MM.1S (cell line): ENCODE results near the gene PADI1.

ENCODE experiments used
- DNase-seq: peaks from one replicate; pipeline ENCODE4 v3.0.0-alpha.2; 2015
- H2AFZ ChIP-seq: fragments of 300-600 bp; sonication (generic); 2 replicates; pipeline ENCODE4 v1.6.0; 2016; ENCODE audit warnings: antibody characterized with exemption, low read length
- H3F3A ChIP-seq: fragments of 300-600 bp; sonication (generic); 2 replicates; pipeline ENCODE4 v1.6.1; 2016; ENCODE audit warnings: mild to moderate bottlenecking, antibody characterized with exemption, low read length, moderate library complexity, mixed read lengths; ENCODE audit not compliant: insufficient read depth
- H3K27ac ChIP-seq: fragments of 300-600 bp; sonication (generic); 2 replicates; pipeline ENCODE4 v1.5.1; 2016; ENCODE audit warnings: mild to moderate bottlenecking, low read length
- H3K27me3 ChIP-seq: fragments of 300-600 bp; sonication (generic); replicated peaks from 2 replicates; pipeline ENCODE4 v1.6.0; 2016; ENCODE audit warnings: low read length; ENCODE audit not compliant: insufficient read depth
- H3K36me3 ChIP-seq: fragments of 300-600 bp; sonication (generic); replicated peaks from 2 replicates; pipeline ENCODE4 v1.6.1; 2016; ENCODE audit warnings: mild to moderate bottlenecking, low read length, mixed read lengths; ENCODE audit not compliant: insufficient read depth
- H3K4me1 ChIP-seq: fragments of 300-600 bp; sonication (generic); 2 replicates; pipeline ENCODE4 v1.6.1; 2016; ENCODE audit warnings: low read length, mixed read lengths
- H3K4me2 ChIP-seq: fragments of 300-600 bp; sonication (generic); 2 replicates; pipeline ENCODE4 v1.6.0; 2016; ENCODE audit warnings: low read depth, low read length
- H3K4me3 ChIP-seq: fragments of 300-600 bp; sonication (generic); 2 replicates; pipeline ENCODE4 v1.5.1; 2016; ENCODE audit warnings: low read length, mixed read lengths
- H3K79me2 ChIP-seq: fragments of 300-600 bp; sonication (generic); 2 replicates; pipeline ENCODE4 v1.6.1; 2016; ENCODE audit warnings: mixed run types, low read length, mixed read lengths
- H3K9ac ChIP-seq: fragments of 300-600 bp; sonication (generic); 2 replicates; pipeline ENCODE4 v1.6.1; 2016; ENCODE audit warnings: low read length, mixed read lengths
- H3K9me2 ChIP-seq: fragments of 300-600 bp; sonication (generic); replicated peaks from 2 replicates; pipeline ENCODE4 v1.6.1; 2016; ENCODE audit warnings: mild to moderate bottlenecking, low read length, mixed read lengths; ENCODE audit not compliant: insufficient read depth
- H3K9me3 ChIP-seq: fragments of 300-600 bp; sonication (generic); replicated peaks from 2 replicates; pipeline ENCODE4 v1.6.1; 2016; ENCODE audit warnings: mild to moderate bottlenecking, low read length, mixed read lengths; ENCODE audit not compliant: insufficient read depth
- H4K20me1 ChIP-seq: fragments of 300-600 bp; sonication (generic); 2 replicates; pipeline ENCODE4 v1.6.1; 2016; ENCODE audit warnings: mild to moderate bottlenecking, low read length, moderate library complexity, mixed read lengths; ENCODE audit not compliant: insufficient read depth
- CTCF ChIP-seq: fragments of 300-600 bp; sonication (generic); IDR thresholded peaks from 2 replicates; pipeline ENCODE4 v1.5.1; 2016; ENCODE audit warnings: antibody characterized with exemption, low read length, mixed read lengths
- EZH2 ChIP-seq: fragments of 300-600 bp; sonication (generic); optimal IDR thresholded peaks from 2 replicates; pipeline ENCODE3; 2017; ENCODE audit warnings: low read depth, mild to moderate bottlenecking, antibody characterized with exemption, low read length, mixed read lengths
- EZH2phosphoT487 ChIP-seq: fragments of 300-600 bp; sonication (generic); IDR thresholded peaks from 2 replicates; pipeline ENCODE4 v1.6.1; 2018; ENCODE audit warnings: antibody characterized with exemption, low read length

The PADI1 gene

GRCh38 chr1:17183388-17184160 is 21.4 kb upstream of the PADI1 start:
- no peaks in the 10 kb centered on the region for H3K36me3 ChIP-seq
- H3K9me3 ChIP-seq = no peaks in the 10 kb centered on the region
- H3K27me3 ChIP-seq = peaks cover 88% of the 10 kb centered on the region
- H3K9me2 ChIP-seq = no peaks in the 10 kb centered on the region
- H3K9ac ChIP-seq = no peak overlapping the region
- no peak overlapping the region for H3K27ac ChIP-seq
- H3F3A ChIP-seq = no peaks in the 10 kb centered on the region
- DNase-seq = no peak
- H3K4me1 ChIP-seq = no peaks in the 10 kb centered on the region
- no peak for TF ChIP-seq EZH2
- no peak for TF ChIP-seq EZH2phosphoT487
- no peak for TF ChIP-seq CTCF
- H4K20me1 ChIP-seq = no peaks in the 10 kb centered on the region
- H3K79me2 ChIP-seq = no peaks in the 10 kb centered on the region
- no peak overlapping the region for H2AFZ ChIP-seq
- H3K4me3 ChIP-seq = no peak overlapping the region
- no peak overlapping the region for H3K4me2 ChIP-seq

GRCh38 chr1:17184161-17184665 is 20.7 kb upstream of the PADI1 start:
- H3K4me2 ChIP-seq = no peak overlapping the region
- TF ChIP-seq EZH2 (no peak), EZH2phosphoT487 (no peak), CTCF (no peak)
- peaks cover 86% of the 10 kb centered on the region for H3K27me3 ChIP-seq
- no peaks in the 10 kb centered on the region for H3K4me1 ChIP-seq
- H3K9me3 ChIP-seq = no peaks in the 10 kb centered on the region
- no peak for DNase-seq
- no peaks in the 10 kb centered on the region for H3K79me2 ChIP-seq
- H4K20me1 ChIP-seq = no peaks in the 10 kb centered on the region
- no peak overlapping the region for H2AFZ ChIP-seq
- no peaks in the 10 kb centered on the region for H3K36me3 ChIP-seq
- no peaks in the 10 kb centered on the region for H3F3A ChIP-seq
- no peak overlapping the region for H3K4me3 ChIP-seq
- no peak overlapping the region for H3K27ac ChIP-seq
- H3K9me2 ChIP-seq = no peaks in the 10 kb centered on the region
- H3K9ac ChIP-seq = no peak overlapping the region

GRCh38 chr1:17184822-17185484 is 20.0 kb upstream of the PADI1 start:
- no peak for DNase-seq
- Histone ChIP-seq H4K20me1 (no peaks in the 10 kb centered on the region), H3K4me3 (no peak overlapping the region), H3K27me3 (peaks cover 86% of the 10 kb centered on the region), H2AFZ (no peak overlapping the region), H3K9me2 (no peaks in the 10 kb centered on the region), H3F3A (no peaks in the 10 kb centered on the region), H3K4me1 (no peaks in the 10 kb centered on the region), H3K27ac (no peak overlapping the region), H3K9ac (no peak overlapping the region), H3K79me2 (no peaks in the 10 kb centered on the region), H3K4me2 (no peak overlapping the region), H3K36me3 (no peaks in the 10 kb centered on the region), H3K9me3 (no peaks in the 10 kb centered on the region)
- TF ChIP-seq EZH2 (no peak), EZH2phosphoT487 (no peak), CTCF (no peak)
